GM18526 (cell line): ENCODE data around the gene VAV2.

Experiments
- POLR2A ChIP-seq: IDR thresholded peaks from 3 replicates; pipeline ENCODE4 v1.6.1; 2011; ENCODE audit not compliant: insufficient read length; ENCODE audit errors: extremely low read depth

The VAV2 gene

GRCh38 chr9:133946840-133947486 lies 45.2 kb downstream of the VAV2 start:
- no peak for TF ChIP-seq POLR2A

- peak; percentile 24 for TF ChIP-seq POLR2A
Measured at GRCh38 chr9:133945977-133946753, 46.0 kb downstream of the VAV2 start.

- peak; percentile 34 for TF ChIP-seq POLR2A
Measured at GRCh38 chr9:133945314-133945975, 46.7 kb downstream of the VAV2 start.

- no peak for TF ChIP-seq POLR2A
Measured at GRCh38 chr9:133944746-133945135, 47.4 kb downstream of the VAV2 start.

- TF ChIP-seq POLR2A: no peak
Measured at GRCh38 chr9:133943781-133944745, 48.1 kb downstream of the VAV2 start.

GRCh38 chr9:133943036-133943780 lies 48.9 kb downstream of the VAV2 start:
- TF ChIP-seq POLR2A: no peak

GRCh38 chr9:133942206-133942975 lies 49.7 kb downstream of the VAV2 start:
- no peak for TF ChIP-seq POLR2A

- TF ChIP-seq POLR2A: no peak
Measured at GRCh38 chr9:133939845-133940244, 52.3 kb downstream of the VAV2 start.

- TF ChIP-seq POLR2A: no peak
Measured at GRCh38 chr9:133939171-133939785, 52.8 kb downstream of the VAV2 start.

- no peak for TF ChIP-seq POLR2A
Measured at GRCh38 chr9:133938753-133939152, 53.4 kb downstream of the VAV2 start.

GRCh38 chr9:133938086-133938485 lies 54.0 kb downstream of the VAV2 start:
- TF ChIP-seq POLR2A: no peak

- TF ChIP-seq POLR2A: no peak
Measured at GRCh38 chr9:133937120-133937519, 55.0 kb downstream of the VAV2 start.

- no peak for TF ChIP-seq POLR2A
Measured at GRCh38 chr9:133935328-133936005, 56.7 kb downstream of the VAV2 start.
